A673 (cell line): ENCODE results near the gene EXT2. TPM values are rescaled to one million over a fixed set of nuclear protein-coding genes. Genes with fewer than 3 reads are reported as not detected.

Experiments
- BruUV-seq: library from RNA; stranded (reverse); fragments of 400-500 nt; replicated peaks from 2 replicates; lab custom pipeline; 2021; lab: Mats Ljungman, UMichigan
- CTCF ChIA-PET: fragments of 300-600 bp; sonication (Branson Sonifier 250); formaldehyde crosslinking; loops from one replicate; lab custom pipeline; 2022; ENCODE audit warnings: antibody characterized with exemption; lab: Charles Lee
- POLR2A ChIA-PET: fragments of 300-600 bp; sonication (Branson Sonifier 250); formaldehyde crosslinking; loops from one replicate; lab custom pipeline; 2022; ENCODE audit warnings: antibody characterized with exemption; ENCODE audit not compliant: low non-redundant PET; lab: Charles Lee
- DNase-seq: peaks from one replicate; pipeline ENCODE4 v3.0.0-alpha.2; 2015; ENCODE audit warnings: low spot score
- H3K27ac ChIP-seq: fragments of 200-600 bp; sonication (generic); 2 replicates; pipeline ENCODE4 v1.5.1; 2016; ENCODE audit warnings: mixed run types, low read depth, mild to moderate bottlenecking, mixed read lengths, antibody characterized with exemption, low read length; ENCODE audit not compliant: poor library complexity, severe bottlenecking
- H3K27me3 ChIP-seq: fragments of 200-600 bp; sonication (generic); replicated peaks from 2 replicates; pipeline ENCODE4 v1.6.1; 2017; ENCODE audit warnings: mixed run types, low read depth, mild to moderate bottlenecking, mixed read lengths, antibody characterized with exemption, low read length; ENCODE audit not compliant: insufficient read depth, poor library complexity
- H3K36me3 ChIP-seq: fragments of 200-600 bp; sonication (generic); 2 replicates; pipeline ENCODE4 v1.6.1; 2016; ENCODE audit warnings: mixed run types, mild to moderate bottlenecking, mixed read lengths, antibody characterized with exemption, low read length; ENCODE audit not compliant: insufficient read depth, poor library complexity, severe bottlenecking
- H3K4me1 ChIP-seq: fragments of 200-600 bp; sonication (generic); 2 replicates; pipeline ENCODE4 v1.6.1; 2017; ENCODE audit warnings: mixed run types, mild to moderate bottlenecking, mixed read lengths, antibody characterized with exemption, low read length; ENCODE audit not compliant: insufficient read depth, poor library complexity, severe bottlenecking
- H3K4me3 ChIP-seq: fragments of 200-600 bp; sonication (generic); 2 replicates; pipeline ENCODE4 v1.5.1; 2016; ENCODE audit warnings: low read depth, mixed run types, mild to moderate bottlenecking, mixed read lengths, low read length; ENCODE audit not compliant: poor library complexity, severe bottlenecking
- H3K9me3 ChIP-seq: fragments of 200-600 bp; sonication (generic); 2 replicates; pipeline ENCODE4 v1.6.1; 2016; ENCODE audit warnings: mixed run types, low read depth, mild to moderate bottlenecking, mixed read lengths, antibody characterized with exemption, low read length; ENCODE audit not compliant: poor library complexity, severe bottlenecking
- EZH2 ChIP-seq: fragments of 200-600 bp; sonication (generic); IDR thresholded peaks from 2 replicates; pipeline ENCODE4 v1.6.1; 2017; ENCODE audit warnings: borderline replicate concordance, low read depth, mild to moderate bottlenecking, mixed read lengths, antibody characterized with exemption, low read length; ENCODE audit not compliant: poor library complexity, severe bottlenecking
- intact Hi-C: fragments of 100-400 bp; cut with micrococcal nuclease; formaldehyde crosslinking; loops from one replicate; pipeline ENCODE4 v1.10.0; 2022; ENCODE audit not compliant: unreplicated experiment
- total RNA-seq: library from RNA; stranded (reverse); gene quantifications from 2 replicates; pipeline ENCODE4 v1.2.3, GENCODE V29; 2021
- TF ChIP-seq, protein P1 (sequence below): fragments of 300-800, 200-600 bp; sonication (generic); conservative IDR thresholded peaks from 2 replicates; pipeline ENCODE4 v1.5.1; 2017; ENCODE audit warnings: low read depth, mild to moderate bottlenecking, antibody characterized with exemption, low read length, moderate library complexity, mixed read lengths

EXT2 gene
- total RNA-seq, 1 experiment from 2014 or later = 123 TPM

DNA sequence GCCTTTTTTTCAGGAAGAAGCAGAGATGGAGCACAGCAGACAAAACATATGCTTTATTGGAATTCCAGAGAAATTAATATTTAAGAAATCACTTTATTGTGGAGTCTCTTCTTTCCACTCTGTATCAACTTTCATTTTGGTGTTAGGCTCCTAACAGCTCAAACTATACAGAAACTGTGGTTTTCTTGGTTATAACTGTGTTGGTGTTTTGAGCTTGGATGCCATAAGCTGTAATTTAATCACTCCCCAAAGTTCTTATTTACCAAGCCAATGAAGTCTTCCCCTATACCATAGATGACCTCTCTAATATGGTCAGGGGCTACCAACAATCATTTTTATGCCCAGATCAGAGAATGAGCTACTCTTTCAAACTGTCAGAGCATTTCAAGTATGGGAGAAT is 90.0 kb downstream of the EXT2 start:
- no peak for TF ChIP-seq EZH2
- TF ChIP-seq, protein P1, sequence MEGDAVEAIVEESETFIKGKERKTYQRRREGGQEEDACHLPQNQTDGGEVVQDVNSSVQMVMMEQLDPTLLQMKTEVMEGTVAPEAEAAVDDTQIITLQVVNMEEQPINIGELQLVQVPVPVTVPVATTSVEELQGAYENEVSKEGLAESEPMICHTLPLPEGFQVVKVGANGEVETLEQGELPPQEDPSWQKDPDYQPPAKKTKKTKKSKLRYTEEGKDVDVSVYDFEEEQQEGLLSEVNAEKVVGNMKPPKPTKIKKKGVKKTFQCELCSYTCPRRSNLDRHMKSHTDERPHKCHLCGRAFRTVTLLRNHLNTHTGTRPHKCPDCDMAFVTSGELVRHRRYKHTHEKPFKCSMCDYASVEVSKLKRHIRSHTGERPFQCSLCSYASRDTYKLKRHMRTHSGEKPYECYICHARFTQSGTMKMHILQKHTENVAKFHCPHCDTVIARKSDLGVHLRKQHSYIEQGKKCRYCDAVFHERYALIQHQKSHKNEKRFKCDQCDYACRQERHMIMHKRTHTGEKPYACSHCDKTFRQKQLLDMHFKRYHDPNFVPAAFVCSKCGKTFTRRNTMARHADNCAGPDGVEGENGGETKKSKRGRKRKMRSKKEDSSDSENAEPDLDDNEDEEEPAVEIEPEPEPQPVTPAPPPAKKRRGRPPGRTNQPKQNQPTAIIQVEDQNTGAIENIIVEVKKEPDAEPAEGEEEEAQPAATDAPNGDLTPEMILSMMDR = no peak

DNA sequence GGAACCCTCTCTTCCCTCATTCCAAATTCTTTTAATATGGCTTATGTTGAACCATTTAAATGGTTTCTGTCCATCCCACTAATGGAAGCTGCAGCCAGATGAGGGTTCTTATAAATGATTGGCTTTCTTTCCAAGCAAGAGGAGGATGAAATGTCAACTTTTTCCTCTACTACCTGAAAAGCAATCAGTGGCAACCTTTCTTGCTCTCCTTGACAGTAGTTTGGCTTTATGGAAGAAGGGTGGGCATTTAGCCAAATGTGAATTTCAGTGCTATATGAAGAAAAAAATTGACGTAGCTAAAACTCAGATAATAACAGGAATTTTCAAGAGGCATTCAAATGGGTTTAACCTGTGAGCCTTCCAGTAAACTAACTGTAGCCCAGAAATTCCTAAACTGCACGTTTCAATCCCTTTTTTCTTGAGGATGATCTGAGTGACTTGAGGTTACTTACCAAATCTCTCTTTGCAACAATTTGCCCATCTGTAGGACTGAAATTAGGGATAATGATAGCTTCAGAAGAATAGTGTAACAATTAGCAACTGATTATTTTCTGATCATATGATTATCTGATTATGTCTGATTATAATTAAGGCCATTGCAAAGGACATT is 90.9 kb downstream of the EXT2 start:
- peaks cover 28% of the 10 kb centered on the region for H3K9me3 ChIP-seq
- ChIA-PET POLR2A (interaction anchor here (0.6 to 0.7 kb wide), 2 partner anchors 20 to 135 kb away, joined by 3 to 10 read pairs; no protein-coding TSS in a partner anchor), CTCF (interaction anchor here (0.8 to 2.9 kb wide), 2 partner anchors 9 to 53 kb away, joined by 3 to 11 read pairs; no protein-coding TSS in a partner anchor)
- no peaks in the 10 kb centered on the region for H3K27me3 ChIP-seq
- no peak overlapping the region for H3K4me3 ChIP-seq
- peak; percentile 93 for DNase-seq
- BruUV-seq = no TSS peak
- peak overlapping the region; percentile 89 for H3K27ac ChIP-seq
- peaks cover 22% of the 10 kb centered on the region for H3K36me3 ChIP-seq
- intact Hi-C loops = loop anchor here (5.0 kb wide), 2 partner anchors 1134 to 1556 kb away; no protein-coding TSS in a partner anchor
- H3K4me1 ChIP-seq = peaks cover 75% of the 10 kb centered on the region
- TF ChIP-seq EZH2 = no peak
- TF ChIP-seq, protein P1 = no peak

More for the DNA sequence above, 90.0 kb downstream of the EXT2 start:
- BruUV-seq = no TSS peak
- no peaks in the 10 kb centered on the region for H3K27me3 ChIP-seq
- H3K9me3 ChIP-seq = peaks cover 28% of the 10 kb centered on the region
- ChIA-PET POLR2A (no interaction called here), CTCF (interaction anchor here (2.9 kb wide), 1 partner anchor 52 kb away, joined by 11 read pairs; no protein-coding TSS in a partner anchor)
- intact Hi-C loops = loop anchor here (5.0 kb wide), 2 partner anchors 1133 to 1557 kb away; no protein-coding TSS in a partner anchor
- H3K36me3 ChIP-seq = peaks cover 22% of the 10 kb centered on the region
- H3K27ac ChIP-seq = peak overlapping the region; percentile 89
- H3K4me3 ChIP-seq = no peak overlapping the region
- peaks cover 71% of the 10 kb centered on the region for H3K4me1 ChIP-seq
- DNase-seq = no peak

DNA sequence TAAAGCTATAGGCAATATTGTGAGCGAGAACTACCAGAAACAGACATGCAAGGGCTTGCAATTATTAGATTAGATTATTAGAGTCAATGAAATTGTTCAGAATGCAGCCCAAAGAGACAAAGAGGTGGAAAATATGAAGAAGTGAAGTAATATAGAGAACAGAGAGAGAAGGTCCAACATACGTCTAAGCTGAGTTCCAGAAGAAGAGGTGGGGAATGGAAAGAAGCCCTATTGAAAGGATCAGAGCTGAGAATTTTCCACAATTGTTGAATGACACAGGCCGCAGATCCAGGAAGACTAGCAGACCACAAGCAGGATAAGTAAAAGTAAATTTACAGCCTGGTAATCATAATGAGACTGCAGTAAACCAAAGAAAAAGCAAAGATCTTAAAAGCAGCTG is 93.2 kb downstream of the EXT2 start:
- no TSS peak for BruUV-seq
- peaks cover 25% of the 10 kb centered on the region for H3K9me3 ChIP-seq
- no peaks in the 10 kb centered on the region for H3K27me3 ChIP-seq
- ChIA-PET POLR2A (interaction anchor here (0.5 kb wide), 1 partner anchor 19 kb away, joined by 11 read pairs; no protein-coding TSS in a partner anchor), CTCF (interaction anchor here (0.6 kb wide), 1 partner anchor 9 kb away, joined by 5 read pairs; no protein-coding TSS in a partner anchor)
- intact Hi-C loops = loop anchor here (5.0 kb wide), 2 partner anchors 1136 to 1554 kb away; no protein-coding TSS in a partner anchor
- DNase-seq = no peak
- peaks cover 22% of the 10 kb centered on the region for H3K36me3 ChIP-seq
- peaks cover 78% of the 10 kb centered on the region for H3K4me1 ChIP-seq
- H3K27ac ChIP-seq = peak overlapping the region; percentile 83
- no peak overlapping the region for H3K4me3 ChIP-seq
- no peak for TF ChIP-seq EZH2
- TF ChIP-seq, protein P1 = no peak
